Breast epithelium (tissue), 4 donors: ENCODE measurements around the gene SAMD3. TPM values are rescaled to one million over a fixed set of nuclear protein-coding genes. Genes with fewer than 3 reads are reported as not detected.
"Not testable (repeated sequence)": the region's sequence is repeated elsewhere in the genome, so short reads cannot be mapped to it uniquely, and the experiment has no call there.

ENCODE experiments used
- DNase-seq, 2 donors: peaks; one replicate each; pipeline ENCODE4 v3.0.0-alpha.2; 2019; ENCODE audit warnings: low spot score in 2 of 2
- H3K27ac ChIP-seq, 2 donors: fragments of 200-600 bp; sonication (generic) in 1 of 2; one replicate each; pipeline ENCODE4 v1.5.1; 2016 to 2019; ENCODE audit warnings: mild to moderate bottlenecking in 1 of 2
- H3K27me3 ChIP-seq, 2 donors: fragments of 200-600 bp; sonication (generic) in 1 of 2; one replicate each; pipeline versions ENCODE4 v1.5.1 to v1.6.0; 2017 to 2019; ENCODE audit warnings: control low read depth in 1 of 2, mild to moderate bottlenecking in 1 of 2
- H3K36me3 ChIP-seq: fragments of 200-600 bp; one replicate; pipeline ENCODE4 v1.5.1; 2019
- H3K4me1 ChIP-seq, 2 donors: fragments of 200-600 bp; sonication (generic); one replicate each; pipeline ENCODE4 v1.5.1; 2016 to 2019; ENCODE audit warnings: control low read depth in 1 of 2
- H3K4me3 ChIP-seq, 3 donors: fragments of 200-600 bp; sonication (generic); 1 replicate in 2 of 3; 2 replicates in 1 of 3; pipeline ENCODE4 v1.5.1; 2016 to 2019; ENCODE audit warnings: mild to moderate bottlenecking in 3 of 3, moderate library complexity in 2 of 3
- H3K9me3 ChIP-seq, 2 donors: fragments of 200-600 bp; sonication (generic) in 1 of 2; one replicate each; pipeline ENCODE4 v1.5.1; 2016 to 2019; ENCODE audit warnings: control low read depth in 1 of 2
- POLR2A ChIP-seq: fragments of 450-650 bp; IDR thresholded peaks from one replicate; pipeline ENCODE4 v1.6.1; 2016; ENCODE audit warnings: antibody characterized with exemption, mild to moderate bottlenecking, moderate library complexity
- POLR2AphosphoS5 ChIP-seq, 3 donors: sonication (generic); formaldehyde crosslinking; IDR thresholded peaks; one replicate each; pipeline ENCODE4 v1.6.1; 2017; ENCODE audit warnings: antibody characterized with exemption in 3 of 3
- intact Hi-C: fragments of 100-400 bp; cut with DNase I; formaldehyde crosslinking; loops from one replicate; pipeline ENCODE4 v1.15.1; 2023; ENCODE audit warnings: low total_unique reads
- total RNA-seq, 3 donors: library from RNA; depleted of rRNA; stranded (reverse); fragments of >200 nt; gene quantifications; one replicate each; pipeline ENCODE4 v1.1.0, GENCODE V29; 2016
- TF ChIP-seq, protein P1 (sequence below), 3 donors: fragments of 450-650 bp; IDR thresholded peaks; one replicate each; pipeline ENCODE4 v1.5.1; 2016 to 2017; ENCODE audit warnings: antibody characterized with exemption in 3 of 3, mild to moderate bottlenecking in 3 of 3, moderate library complexity in 3 of 3

SAMD3 gene
- total RNA-seq, 3 donors from 2014 or later: 0.33 to 2.1 (median 1.2) TPM

DNA sequence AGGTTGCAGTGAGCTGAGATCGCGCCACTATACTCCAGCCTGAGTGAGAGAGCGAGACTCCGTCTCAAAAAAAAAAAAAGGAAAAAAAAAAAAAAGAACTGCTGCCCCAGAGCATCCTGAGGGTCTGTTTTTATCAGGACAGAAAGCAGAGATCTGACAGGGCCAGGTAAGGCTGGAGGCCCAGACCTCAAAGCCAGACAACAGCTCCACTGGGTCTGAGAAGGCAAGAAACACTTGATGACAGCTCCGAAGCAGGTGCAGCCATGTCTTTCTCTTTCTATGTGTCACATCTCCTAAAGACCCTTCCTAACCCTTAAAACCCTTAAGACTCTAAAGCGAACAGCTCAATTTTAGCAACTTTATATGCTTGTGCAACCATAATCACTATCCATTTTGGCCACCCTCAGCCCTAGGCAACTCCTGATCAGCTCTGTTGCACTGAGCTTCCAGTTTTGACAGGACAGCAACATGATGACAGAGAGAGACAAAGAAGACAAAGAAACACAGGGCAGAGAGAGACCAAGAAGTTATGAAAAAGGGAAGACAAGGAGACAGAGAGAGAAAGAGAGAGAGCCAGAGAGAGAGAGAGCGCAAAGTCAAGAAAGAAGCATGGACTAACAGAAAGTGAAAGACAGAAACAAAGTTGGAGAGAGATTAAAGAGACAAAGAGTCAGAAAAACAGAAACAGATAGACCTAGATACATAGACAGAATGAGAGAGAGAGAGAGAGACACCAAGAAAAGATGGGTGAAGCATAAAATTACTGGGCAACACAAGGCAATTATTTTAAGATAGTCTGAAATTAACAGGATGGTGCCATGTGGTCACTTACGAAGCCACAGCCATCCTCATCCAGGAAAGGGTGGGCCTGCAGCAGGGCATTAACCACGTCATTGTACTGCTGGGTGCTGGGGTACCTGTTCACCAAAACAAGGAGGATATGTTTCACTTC is 39.2 kb downstream of the SAMD3 start:
- no peak for TF ChIP-seq POLR2A
- TF ChIP-seq POLR2AphosphoS5 (IDR thresholded peaks at IDR 0.05): no peak
- TF ChIP-seq, protein P1, sequence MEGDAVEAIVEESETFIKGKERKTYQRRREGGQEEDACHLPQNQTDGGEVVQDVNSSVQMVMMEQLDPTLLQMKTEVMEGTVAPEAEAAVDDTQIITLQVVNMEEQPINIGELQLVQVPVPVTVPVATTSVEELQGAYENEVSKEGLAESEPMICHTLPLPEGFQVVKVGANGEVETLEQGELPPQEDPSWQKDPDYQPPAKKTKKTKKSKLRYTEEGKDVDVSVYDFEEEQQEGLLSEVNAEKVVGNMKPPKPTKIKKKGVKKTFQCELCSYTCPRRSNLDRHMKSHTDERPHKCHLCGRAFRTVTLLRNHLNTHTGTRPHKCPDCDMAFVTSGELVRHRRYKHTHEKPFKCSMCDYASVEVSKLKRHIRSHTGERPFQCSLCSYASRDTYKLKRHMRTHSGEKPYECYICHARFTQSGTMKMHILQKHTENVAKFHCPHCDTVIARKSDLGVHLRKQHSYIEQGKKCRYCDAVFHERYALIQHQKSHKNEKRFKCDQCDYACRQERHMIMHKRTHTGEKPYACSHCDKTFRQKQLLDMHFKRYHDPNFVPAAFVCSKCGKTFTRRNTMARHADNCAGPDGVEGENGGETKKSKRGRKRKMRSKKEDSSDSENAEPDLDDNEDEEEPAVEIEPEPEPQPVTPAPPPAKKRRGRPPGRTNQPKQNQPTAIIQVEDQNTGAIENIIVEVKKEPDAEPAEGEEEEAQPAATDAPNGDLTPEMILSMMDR (IDR thresholded peaks at IDR 0.05): no peak
- Histone ChIP-seq H3K27me3 (no peaks in the 10 kb centered on the region), H3K9me3 (no peaks in the 10 kb centered on the region), H3K4me3 (no peak overlapping the region), H3K4me1 (no peaks in the 10 kb centered on the region), H3K36me3 (no peaks in the 10 kb centered on the region), H3K27ac (no peak overlapping the region)
- no peak for DNase-seq
- intact Hi-C loops: no loop called here

DNA sequence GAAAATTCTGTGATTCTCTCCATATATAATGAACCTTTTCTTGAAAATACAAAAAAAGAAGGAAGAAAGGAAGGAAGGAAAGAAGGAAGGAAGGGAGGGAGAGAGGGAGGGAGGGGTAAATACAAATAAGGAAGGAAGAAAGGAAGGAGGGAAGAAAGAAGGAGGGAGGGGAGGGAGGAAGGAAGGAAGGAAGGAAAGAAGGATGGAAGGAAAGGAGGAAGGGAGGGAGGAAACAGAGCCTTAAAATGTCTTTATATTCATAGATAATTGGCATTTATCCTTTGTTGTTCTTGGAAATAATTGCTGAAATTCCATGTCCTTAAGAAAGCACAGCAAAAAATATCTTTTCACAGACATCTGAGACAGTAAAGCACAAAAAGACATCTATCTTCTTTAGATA is 40.3 kb downstream of the SAMD3 start:
- TF ChIP-seq POLR2AphosphoS5 (IDR thresholded peaks at IDR 0.05): no peak
- TF ChIP-seq, protein P1 (IDR thresholded peaks at IDR 0.05): no peak
- no peak for TF ChIP-seq POLR2A
- H3K36me3 ChIP-seq: no peaks in the 10 kb centered on the region
- H3K9me3 ChIP-seq: no peaks in the 10 kb centered on the region
- H3K27me3 ChIP-seq: no peaks in the 10 kb centered on the region
- intact Hi-C loops: no loop called here
- no peak overlapping the region for H3K4me3 ChIP-seq
- H3K27ac ChIP-seq: no peak overlapping the region
- no peaks in the 10 kb centered on the region for H3K4me1 ChIP-seq
- no peak for DNase-seq

DNA sequence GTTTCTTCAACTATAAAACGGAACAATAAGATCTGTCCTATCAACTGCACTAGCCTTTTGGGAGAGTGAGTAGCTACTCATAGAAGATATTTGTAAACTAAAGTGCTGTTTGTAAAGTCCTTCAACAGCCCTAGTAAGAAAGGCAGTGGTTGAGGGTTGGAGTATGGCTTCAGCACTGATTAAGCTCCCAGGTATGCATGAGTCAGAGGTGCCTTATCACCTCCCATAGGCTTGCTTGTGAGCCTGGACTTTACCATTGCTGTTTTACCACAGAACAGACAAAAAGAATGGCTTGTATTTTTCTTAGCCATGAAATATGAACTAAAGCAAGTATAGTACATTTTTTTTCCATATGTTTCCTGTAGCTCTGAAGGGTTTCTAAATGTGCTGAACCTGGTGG is 44.1 kb downstream of the SAMD3 start:
- H3K4me3 ChIP-seq: no peak overlapping the region
- TF ChIP-seq POLR2A (no peak), POLR2AphosphoS5 (IDR thresholded peaks at IDR 0.05) (no peak)
- TF ChIP-seq, protein P1 (IDR thresholded peaks at IDR 0.05): no peak
- no peak for DNase-seq
- no peaks in the 10 kb centered on the region for H3K9me3 ChIP-seq
- no peak overlapping the region for H3K27ac ChIP-seq
- H3K36me3 ChIP-seq: no peaks in the 10 kb centered on the region
- H3K4me1 ChIP-seq: no peaks in the 10 kb centered on the region
- intact Hi-C loops: no loop called here
- H3K27me3 ChIP-seq: no peaks in the 10 kb centered on the region

DNA sequence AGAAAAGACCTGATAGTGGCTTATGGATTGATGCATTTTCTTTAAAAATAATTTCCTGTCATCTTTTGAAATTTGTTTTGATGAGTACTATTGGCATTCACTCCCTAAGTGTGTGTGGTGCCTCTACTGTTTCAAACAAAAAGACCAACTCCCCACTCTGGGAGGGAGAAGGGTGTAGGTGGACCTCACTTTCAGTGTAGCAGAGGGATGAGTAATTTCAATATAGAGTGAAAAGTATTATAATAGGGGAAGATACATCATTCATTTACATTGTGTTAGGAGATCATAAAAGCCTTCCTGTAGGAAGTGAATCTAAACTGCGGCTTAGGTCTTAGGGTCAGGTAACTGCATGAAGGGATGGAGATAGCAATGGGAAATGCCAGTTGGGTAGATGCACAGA is 46.4 kb downstream of the SAMD3 start:
- intact Hi-C loops: no loop called here
- Histone ChIP-seq H3K36me3 (no peaks in the 10 kb centered on the region), H3K9me3 (peaks cover 5 to 9% of the 10 kb centered on the region in 2 donors), H3K4me3 (no peak overlapping the region), H3K4me1 (no peaks in the 10 kb centered on the region), H3K27me3 (no peaks in the 10 kb centered on the region), H3K27ac (no peak overlapping the region)
- TF ChIP-seq, protein P1 (IDR thresholded peaks at IDR 0.05): no peak
- TF ChIP-seq POLR2A (no peak), POLR2AphosphoS5 (IDR thresholded peaks at IDR 0.05) (no peak)
- no peak for DNase-seq

DNA sequence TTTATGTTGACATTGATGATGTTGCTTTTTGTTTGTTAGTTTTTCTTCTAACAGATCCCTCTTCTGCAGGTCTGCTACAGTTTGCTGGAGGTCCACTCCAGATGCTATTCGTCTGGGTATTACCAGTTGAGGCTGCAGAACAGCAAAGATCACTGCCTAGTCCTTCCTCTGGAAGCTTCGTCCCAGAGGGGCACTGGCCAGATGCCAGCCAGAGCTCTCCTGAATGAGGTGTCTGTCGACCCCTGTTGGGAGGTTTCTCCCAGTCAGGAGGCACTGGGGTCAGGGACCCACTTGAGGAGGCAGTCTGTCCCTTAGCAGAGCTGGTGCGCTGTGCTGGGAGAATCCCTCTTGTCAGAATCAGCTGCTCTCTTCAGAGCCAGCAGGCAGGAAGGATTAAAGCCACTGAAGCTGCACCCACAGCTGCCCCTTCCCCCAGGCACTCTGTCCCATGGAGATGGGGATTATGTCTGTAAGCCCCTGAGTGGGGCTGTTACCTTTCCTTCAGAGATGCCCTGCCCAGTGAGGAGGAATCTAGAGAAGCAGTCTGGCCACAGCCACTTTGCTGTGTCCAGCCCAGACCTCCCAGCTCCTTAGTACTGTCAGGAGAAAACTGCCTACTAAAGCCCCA is 49.3 kb downstream of the SAMD3 start:
- intact Hi-C loops, DNase-seq: not testable (repeated sequence)

DNA sequence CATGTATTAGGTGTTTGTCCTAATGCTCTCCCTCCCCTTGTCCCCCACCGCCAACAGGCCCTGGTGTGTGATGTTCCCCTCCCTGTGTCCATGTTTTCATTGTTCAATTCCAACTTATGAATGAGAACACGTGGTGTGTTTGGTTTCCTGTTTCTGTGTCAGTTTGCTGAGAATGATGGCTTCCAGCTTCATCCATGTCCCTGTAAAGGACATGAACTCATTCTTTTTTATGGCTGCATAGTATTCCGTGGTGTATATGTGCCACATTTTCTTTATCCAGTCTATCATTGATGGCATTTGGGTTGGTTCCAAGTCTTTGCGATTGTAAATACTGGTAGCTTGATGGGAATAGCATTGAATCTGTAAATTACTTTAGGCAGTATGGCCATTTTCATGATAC is 52.6 kb downstream of the SAMD3 start:
- H3K27me3 ChIP-seq, H3K4me3 ChIP-seq, DNase-seq, H3K4me1 ChIP-seq, H3K36me3 ChIP-seq, H3K27ac ChIP-seq, intact Hi-C loops: not testable (repeated sequence)
- H3K9me3 ChIP-seq: peaks cover 9 to 13% of the 10 kb centered on the region in 2 donors

More for the DNA sequence above, 49.3 kb downstream of the SAMD3 start:
- peaks cover 9 to 13% of the 10 kb centered on the region in 2 donors for H3K9me3 ChIP-seq
- H3K36me3 ChIP-seq, H3K4me3 ChIP-seq, H3K27me3 ChIP-seq, H3K27ac ChIP-seq, H3K4me1 ChIP-seq: not testable (repeated sequence)
